Endothelial cell of umbilical vein (primary cell): ENCODE data around the gene PHYH.

Source experiments
- EZH2 ChIP-seq: IDR thresholded peaks from 2 replicates; pipeline ENCODE4 v1.6.1; 2012; ENCODE audit warnings: borderline replicate concordance, low read depth, mild to moderate bottlenecking, moderate library complexity, low read length, inconsistent platforms; ENCODE audit not compliant: severe bottlenecking
- FOS ChIP-seq: IDR thresholded peaks from 2 replicates; pipeline ENCODE4 v1.6.1; 2011; ENCODE audit warnings: mild to moderate bottlenecking, low read length, moderate library complexity, borderline replicate concordance; ENCODE audit not compliant: insufficient read depth
- GATA2 ChIP-seq: IDR thresholded peaks from 2 replicates; pipeline ENCODE4 v1.7.0; 2011; ENCODE audit warnings: low read depth, mild to moderate bottlenecking, moderate library complexity, mixed read lengths, low read length; ENCODE audit not compliant: insufficient read length, insufficient read depth
- JUN ChIP-seq: IDR thresholded peaks from 2 replicates; pipeline ENCODE4 v1.6.1; 2011; ENCODE audit warnings: borderline replicate concordance, low read depth; ENCODE audit not compliant: insufficient read length, insufficient read depth
- MYC ChIP-seq: IDR thresholded peaks from one replicate; pipeline ENCODE4 v1.6.1; 2011; ENCODE audit warnings: mild to moderate bottlenecking, low read depth, low read length
- POLR2A ChIP-seq: IDR thresholded peaks from 2 replicates; pipeline ENCODE4 v1.6.1; 2012; ENCODE audit warnings: low read depth, mild to moderate bottlenecking, control low read depth, low read length
- POLR2AphosphoS5 ChIP-seq: IDR thresholded peaks from 2 replicates; pipeline ENCODE4 v1.6.1; 2012; ENCODE audit warnings: low read depth, mild to moderate bottlenecking, control low read depth, low read length, moderate library complexity; ENCODE audit not compliant: insufficient read depth
- TF ChIP-seq, protein P1 (sequence below), 2 donors: IDR thresholded peaks; 1 replicate in 1 of 2; 2 replicates in 1 of 2; pipeline ENCODE4 v1.5.1; 2011; ENCODE audit warnings: low read length in 2 of 2, mild to moderate bottlenecking in 2 of 2, moderate library complexity in 2 of 2, control low read depth in 1 of 2, inconsistent platforms in 1 of 2, low read depth in 1 of 2; ENCODE audit not compliant: insufficient read depth in 1 of 2; ENCODE audit errors: extremely low read depth in 1 of 2
- TF ChIP-seq, protein P2 (sequence below): IDR thresholded peaks from 2 replicates; pipeline ENCODE4 v1.6.1; 2011; ENCODE audit not compliant: insufficient read depth, insufficient read length

DNA sequence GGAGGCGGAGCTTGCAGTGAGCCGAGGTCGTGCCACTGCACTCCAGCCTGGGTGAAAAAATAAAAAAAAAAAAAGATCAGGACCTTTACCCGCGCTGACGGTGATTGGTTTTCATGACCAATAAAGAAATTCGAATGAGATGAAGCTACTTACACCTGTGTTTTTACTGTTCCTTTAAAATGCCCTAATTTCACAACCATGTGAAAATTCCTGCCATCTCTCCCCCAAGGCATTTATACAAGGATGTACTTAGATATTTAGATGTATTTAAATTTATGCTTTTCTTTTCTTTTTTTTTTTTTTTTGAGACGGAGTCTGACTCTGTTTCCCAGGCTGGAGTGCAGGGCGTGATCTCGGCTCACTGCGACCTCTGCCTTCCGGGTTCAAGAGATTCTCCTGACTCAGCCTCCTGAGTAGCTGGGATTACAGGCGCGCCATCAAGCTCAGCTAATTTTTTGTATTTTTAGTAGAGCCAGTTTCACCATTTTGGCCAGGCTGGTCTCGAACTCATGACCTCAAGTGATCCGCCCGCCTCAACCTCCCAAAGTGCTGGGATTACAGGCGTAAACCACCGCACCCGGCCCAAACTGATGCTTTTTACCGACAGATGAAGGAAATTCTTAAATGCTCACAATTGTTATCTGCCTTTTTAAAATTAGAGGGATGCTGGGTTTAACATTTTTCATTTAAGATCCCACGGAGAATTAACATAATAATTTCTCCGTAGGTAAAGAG, 3.1 kb upstream of the PHYH start:
- TF ChIP-seq POLR2A (no peak), EZH2 (no peak), MYC (no peak), JUN (no peak), POLR2AphosphoS5 (no peak), FOS (no peak), GATA2 (no peak)
- TF ChIP-seq, protein P1, sequence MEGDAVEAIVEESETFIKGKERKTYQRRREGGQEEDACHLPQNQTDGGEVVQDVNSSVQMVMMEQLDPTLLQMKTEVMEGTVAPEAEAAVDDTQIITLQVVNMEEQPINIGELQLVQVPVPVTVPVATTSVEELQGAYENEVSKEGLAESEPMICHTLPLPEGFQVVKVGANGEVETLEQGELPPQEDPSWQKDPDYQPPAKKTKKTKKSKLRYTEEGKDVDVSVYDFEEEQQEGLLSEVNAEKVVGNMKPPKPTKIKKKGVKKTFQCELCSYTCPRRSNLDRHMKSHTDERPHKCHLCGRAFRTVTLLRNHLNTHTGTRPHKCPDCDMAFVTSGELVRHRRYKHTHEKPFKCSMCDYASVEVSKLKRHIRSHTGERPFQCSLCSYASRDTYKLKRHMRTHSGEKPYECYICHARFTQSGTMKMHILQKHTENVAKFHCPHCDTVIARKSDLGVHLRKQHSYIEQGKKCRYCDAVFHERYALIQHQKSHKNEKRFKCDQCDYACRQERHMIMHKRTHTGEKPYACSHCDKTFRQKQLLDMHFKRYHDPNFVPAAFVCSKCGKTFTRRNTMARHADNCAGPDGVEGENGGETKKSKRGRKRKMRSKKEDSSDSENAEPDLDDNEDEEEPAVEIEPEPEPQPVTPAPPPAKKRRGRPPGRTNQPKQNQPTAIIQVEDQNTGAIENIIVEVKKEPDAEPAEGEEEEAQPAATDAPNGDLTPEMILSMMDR (IDR thresholded peaks at IDR 0.05; ENCODE audit: extremely low read depth in 1 of 2, insufficient read depth in 1 of 2, low read depth in 1 of 2, low read length in 2 of 2): no peak
- TF ChIP-seq, protein P2, sequence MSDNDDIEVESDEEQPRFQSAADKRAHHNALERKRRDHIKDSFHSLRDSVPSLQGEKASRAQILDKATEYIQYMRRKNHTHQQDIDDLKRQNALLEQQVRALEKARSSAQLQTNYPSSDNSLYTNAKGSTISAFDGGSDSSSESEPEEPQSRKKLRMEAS: no peak
